Rectal smooth muscle tissue (tissue), 1 donor: ENCODE measurements around the gene SHC2.
"Not testable (repeated sequence)": the region's sequence is repeated elsewhere in the genome, so short reads cannot be mapped to it uniquely, and the experiment has no call there.

Experiments used
- H3K27ac ChIP-seq: one replicate; pipeline ENCODE4 v1.7.0; 2013; ENCODE audit warnings: low read depth, low read length, inconsistent platforms
- H3K27me3 ChIP-seq: one replicate; pipeline ENCODE4 v1.7.0; 2013; ENCODE audit warnings: low read length; ENCODE audit not compliant: control insufficient read depth, insufficient read depth
- H3K36me3 ChIP-seq: one replicate; pipeline ENCODE4 v1.7.0; 2013; ENCODE audit warnings: low read length; ENCODE audit not compliant: control insufficient read depth, insufficient read depth
- H3K4me1 ChIP-seq: one replicate; pipeline ENCODE4 v1.7.0; 2013; ENCODE audit warnings: low read length; ENCODE audit not compliant: control insufficient read depth, insufficient read depth
- H3K4me3 ChIP-seq: one replicate; pipeline ENCODE4 v1.7.0; 2013; ENCODE audit warnings: low read length
- H3K9ac ChIP-seq: one replicate; pipeline ENCODE4 v1.7.0; 2013; ENCODE audit warnings: low read length

The SHC2 gene

GRCh38 chr19:388691-389090 is 72.1 kb downstream of the SHC2 start:
- Histone ChIP-seq H3K27me3 (no peaks in the 10 kb centered on the region), H3K4me1 (no peaks in the 10 kb centered on the region), H3K9ac (no peak overlapping the region), H3K27ac (no peak overlapping the region), H3K4me3 (no peak overlapping the region), H3K36me3 (no peaks in the 10 kb centered on the region)

GRCh38 chr19:387777-388176 is 73.1 kb downstream of the SHC2 start:
- Histone ChIP-seq H3K4me1 (no peaks in the 10 kb centered on the region), H3K9ac (no peak overlapping the region), H3K27ac (no peak overlapping the region), H3K4me3 (no peak overlapping the region), H3K36me3 (no peaks in the 10 kb centered on the region), H3K27me3 (no peaks in the 10 kb centered on the region)

GRCh38 chr19:386632-387301 is 74.1 kb downstream of the SHC2 start:
- H3K27ac ChIP-seq, H3K36me3 ChIP-seq, H3K9ac ChIP-seq, H3K4me1 ChIP-seq, H3K27me3 ChIP-seq, H3K4me3 ChIP-seq: not testable (repeated sequence)

GRCh38 chr19:386189-386588 is 74.6 kb downstream of the SHC2 start:
- not testable (repeated sequence) for H3K4me3 ChIP-seq, H3K27ac ChIP-seq, H3K27me3 ChIP-seq, H3K36me3 ChIP-seq, H3K4me1 ChIP-seq, H3K9ac ChIP-seq

GRCh38 chr19:384799-385169 is 76.0 kb downstream of the SHC2 start:
- no peaks in the 10 kb centered on the region for H3K27me3 ChIP-seq
- H3K4me3 ChIP-seq = no peak overlapping the region
- H3K4me1 ChIP-seq = no peaks in the 10 kb centered on the region
- H3K27ac ChIP-seq = no peak overlapping the region
- no peak overlapping the region for H3K9ac ChIP-seq
- no peaks in the 10 kb centered on the region for H3K36me3 ChIP-seq

- no peak overlapping the region for H3K27ac ChIP-seq
- no peaks in the 10 kb centered on the region for H3K27me3 ChIP-seq
- H3K9ac ChIP-seq = no peak overlapping the region
- no peaks in the 10 kb centered on the region for H3K36me3 ChIP-seq
- no peak overlapping the region for H3K4me3 ChIP-seq
- H3K4me1 ChIP-seq = no peaks in the 10 kb centered on the region
These were observed 76.7 kb downstream of the SHC2 start for GRCh38 chr19:383922-384798.

- Histone ChIP-seq H3K27me3 (no peaks in the 10 kb centered on the region), H3K4me3 (no peak overlapping the region), H3K9ac (no peak overlapping the region), H3K36me3 (no peaks in the 10 kb centered on the region), H3K27ac (no peak overlapping the region), H3K4me1 (no peaks in the 10 kb centered on the region)
These were observed 77.8 kb downstream of the SHC2 start for GRCh38 chr19:383040-383439.

DNA sequence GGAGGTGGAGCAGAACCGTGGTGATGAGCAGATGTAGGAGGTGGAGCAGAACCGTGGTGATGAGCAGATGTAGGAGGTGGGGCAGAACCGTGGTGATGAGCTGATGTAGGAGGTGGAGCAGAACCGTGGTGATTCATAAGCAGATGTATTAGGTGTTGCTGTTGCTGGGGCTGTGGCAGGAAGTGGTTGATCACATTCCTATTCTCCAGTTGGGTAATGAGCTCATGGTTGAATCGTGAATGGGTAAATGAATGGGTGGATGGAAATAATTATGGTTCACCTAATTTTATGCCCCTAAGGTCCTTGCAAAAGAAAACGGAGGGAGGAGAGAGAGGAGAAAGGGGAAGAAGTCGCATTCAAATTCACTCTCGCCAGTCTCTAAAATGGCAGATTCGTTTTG is 78.3 kb downstream of the SHC2 start:
- H3K4me1 ChIP-seq, H3K9ac ChIP-seq, H3K36me3 ChIP-seq, H3K27me3 ChIP-seq, H3K4me3 ChIP-seq, H3K27ac ChIP-seq: not testable (repeated sequence)

DNA sequence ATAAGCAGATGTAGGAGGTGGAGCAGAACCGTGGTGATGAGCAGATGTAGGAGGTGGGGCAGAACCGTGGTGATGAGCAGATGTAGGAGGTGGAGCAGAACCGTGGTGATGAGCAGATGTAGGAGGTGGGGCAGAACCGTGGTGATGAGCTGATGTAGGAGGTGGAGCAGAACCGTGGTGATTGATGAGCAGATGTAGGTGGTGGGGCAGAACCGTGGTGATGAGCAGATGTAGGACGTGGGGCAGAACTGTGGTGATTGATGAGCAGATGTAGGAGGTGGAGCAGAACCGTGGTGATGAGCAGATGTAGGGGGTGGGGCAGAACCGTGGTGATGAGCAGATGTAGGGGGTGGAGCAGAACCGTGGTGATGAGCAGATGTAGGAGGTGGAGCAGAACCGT is 78.9 kb downstream of the SHC2 start:
- not testable (repeated sequence) for H3K27me3 ChIP-seq, H3K4me3 ChIP-seq, H3K9ac ChIP-seq, H3K4me1 ChIP-seq, H3K27ac ChIP-seq, H3K36me3 ChIP-seq

DNA sequence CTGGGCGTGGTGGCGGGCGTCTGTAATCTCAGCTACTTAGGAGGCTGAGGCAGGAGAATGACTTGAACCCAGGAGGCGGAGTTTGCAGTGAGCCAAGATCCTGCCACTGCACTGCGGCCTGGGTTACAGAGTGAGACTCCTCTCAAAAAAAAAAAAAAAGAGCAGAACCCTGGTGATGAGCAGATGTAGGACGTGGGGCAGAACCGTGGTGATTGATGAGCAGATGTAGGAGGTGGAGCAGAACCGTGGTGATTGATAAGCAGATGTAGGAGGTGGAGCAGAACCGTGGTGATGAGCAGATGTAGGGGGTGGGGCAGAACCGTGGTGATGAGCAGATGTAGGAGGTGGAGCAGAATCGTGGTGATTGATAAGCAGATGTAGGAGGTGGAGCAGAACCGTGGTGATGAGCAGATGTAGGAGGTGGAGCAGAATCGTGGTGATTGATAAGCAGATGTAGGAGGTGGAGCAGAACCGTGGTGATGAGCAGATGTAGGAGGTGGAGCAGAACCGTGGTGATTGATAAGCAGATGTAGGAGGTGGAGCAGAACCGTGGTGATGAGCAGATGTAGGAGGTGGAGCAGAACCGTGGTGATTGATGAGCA is 80.1 kb downstream of the SHC2 start:
- H3K27me3 ChIP-seq, H3K36me3 ChIP-seq, H3K4me1 ChIP-seq, H3K27ac ChIP-seq, H3K9ac ChIP-seq, H3K4me3 ChIP-seq: not testable (repeated sequence)

DNA sequence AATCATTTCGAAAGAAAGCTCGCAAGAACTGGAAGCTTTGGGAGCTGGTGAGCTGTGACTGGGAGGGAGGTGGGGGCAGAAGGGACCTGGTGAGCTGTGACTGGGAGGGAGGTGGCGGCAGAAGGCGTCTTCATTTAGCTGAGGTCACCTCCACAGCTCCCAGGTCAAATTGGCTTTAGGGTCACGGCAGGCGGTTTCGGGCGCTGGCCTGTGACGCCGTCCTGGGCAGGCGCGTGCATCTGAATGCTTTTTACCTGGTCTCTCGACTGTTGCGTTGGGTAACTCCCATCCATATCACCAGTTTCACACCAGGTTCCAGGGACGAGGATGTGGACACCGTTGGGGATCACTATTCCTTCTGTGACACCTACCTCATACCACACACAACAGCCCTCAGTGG is 81.0 kb downstream of the SHC2 start:
- Histone ChIP-seq H3K36me3 (no peaks in the 10 kb centered on the region), H3K4me3 (no peak overlapping the region)

GRCh38 chr19:378706-379105 is 82.1 kb downstream of the SHC2 start:
- no peak overlapping the region for H3K9ac ChIP-seq
- peaks cover 9% of the 10 kb centered on the region for H3K27me3 ChIP-seq
- no peaks in the 10 kb centered on the region for H3K4me1 ChIP-seq
- no peaks in the 10 kb centered on the region for H3K36me3 ChIP-seq
- no peak overlapping the region for H3K27ac ChIP-seq
- no peak overlapping the region for H3K4me3 ChIP-seq

More for the DNA sequence above, 81.0 kb downstream of the SHC2 start:
- Histone ChIP-seq H3K4me1 (no peaks in the 10 kb centered on the region), H3K27ac (no peak overlapping the region), H3K27me3 (peaks cover under 1% of the 10 kb centered on the region), H3K9ac (no peak overlapping the region)
